ENCODE data around the gene TMPRSS13. TPM values are rescaled to one million over a fixed set of nuclear protein-coding genes. Genes with fewer than 3 reads are reported as not detected.
"Not testable (repeated sequence)": the region's sequence is repeated elsewhere in the genome, so short reads cannot be mapped to it uniquely, and the experiment has no call there.

Gene TMPRSS13
- total RNA-seq, 4 donors from 2014 or later, result 0.27 to 0.79 TPM; not detected in 2

DNA sequence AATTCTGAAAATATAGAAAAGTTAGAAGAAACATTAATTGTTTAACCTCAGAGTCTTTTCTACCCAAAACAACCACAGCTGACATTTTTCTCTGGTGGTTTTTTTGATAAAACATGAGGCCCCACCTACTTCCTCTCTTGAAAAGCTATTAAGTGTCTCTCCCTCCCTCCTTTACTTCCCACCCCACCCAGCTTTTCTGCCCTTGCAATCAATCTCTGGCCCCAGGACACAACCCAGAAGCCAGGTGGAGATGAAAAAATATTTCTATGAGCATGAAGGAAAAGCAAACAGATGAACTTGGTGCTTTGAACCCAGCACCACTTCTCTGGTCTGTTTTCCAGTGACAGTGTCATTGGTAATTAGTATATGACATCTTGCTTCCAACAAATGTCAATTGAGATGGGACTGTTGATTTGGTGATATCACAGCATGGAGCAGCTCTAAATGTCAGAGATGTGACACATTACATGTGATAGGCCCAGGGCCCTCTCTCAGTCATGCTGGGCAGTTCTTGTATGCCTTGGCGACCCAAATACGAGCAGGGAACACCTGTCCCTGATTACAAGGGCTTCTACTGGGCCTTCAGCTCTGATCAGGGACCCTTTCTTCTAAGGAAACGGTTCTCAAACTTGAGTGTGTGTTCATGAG lies 23.9 kb upstream of the TMPRSS13 start:
- DNase-seq, result no peak
- intact Hi-C loops (cut with DNase I; ENCODE audit: low total_unique reads), result no loop called here
- WGBS, 2 donors (ENCODE audit: low coverage in 1 of 2), result 95% methylated on average over 3 of the region's 3 CpGs; no CpG with 5 or more reads in 1 of the 2 donors
- H3K36me3 ChIP-seq, result no peaks in the 10 kb centered on the region
- no peak for TF ChIP-seq POLR2AphosphoS5 (IDR thresholded peaks at IDR 0.05)
- TF ChIP-seq POLR2A (IDR thresholded peaks at IDR 0.05), result no peak
- no peak for TF ChIP-seq EP300 (IDR thresholded peaks at IDR 0.05; ENCODE audit: low read depth)
- TF ChIP-seq, protein P1, sequence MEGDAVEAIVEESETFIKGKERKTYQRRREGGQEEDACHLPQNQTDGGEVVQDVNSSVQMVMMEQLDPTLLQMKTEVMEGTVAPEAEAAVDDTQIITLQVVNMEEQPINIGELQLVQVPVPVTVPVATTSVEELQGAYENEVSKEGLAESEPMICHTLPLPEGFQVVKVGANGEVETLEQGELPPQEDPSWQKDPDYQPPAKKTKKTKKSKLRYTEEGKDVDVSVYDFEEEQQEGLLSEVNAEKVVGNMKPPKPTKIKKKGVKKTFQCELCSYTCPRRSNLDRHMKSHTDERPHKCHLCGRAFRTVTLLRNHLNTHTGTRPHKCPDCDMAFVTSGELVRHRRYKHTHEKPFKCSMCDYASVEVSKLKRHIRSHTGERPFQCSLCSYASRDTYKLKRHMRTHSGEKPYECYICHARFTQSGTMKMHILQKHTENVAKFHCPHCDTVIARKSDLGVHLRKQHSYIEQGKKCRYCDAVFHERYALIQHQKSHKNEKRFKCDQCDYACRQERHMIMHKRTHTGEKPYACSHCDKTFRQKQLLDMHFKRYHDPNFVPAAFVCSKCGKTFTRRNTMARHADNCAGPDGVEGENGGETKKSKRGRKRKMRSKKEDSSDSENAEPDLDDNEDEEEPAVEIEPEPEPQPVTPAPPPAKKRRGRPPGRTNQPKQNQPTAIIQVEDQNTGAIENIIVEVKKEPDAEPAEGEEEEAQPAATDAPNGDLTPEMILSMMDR (IDR thresholded peaks at IDR 0.05), result no peak
- no peaks in the 10 kb centered on the region for H3K9me3 ChIP-seq
- peak overlapping the region in 1 of 4 donors; percentile 41 for H3K27ac ChIP-seq
- H3K27me3 ChIP-seq, result no peaks in the 10 kb centered on the region
- in situ Hi-C loops (cut with MboI; ENCODE audit: low pct_ligation_motif_present in 1 of 4, low pct_unique_long_range_greater_than_20kb in 1 of 4, low sequenced_read_pairs in 3 of 4), result loop anchor here in 1 of 4 donors (10.0 kb wide), 1 partner anchor 102 kb away; no protein-coding TSS in a partner anchor
- peaks cover 0 to 15% (median 0%) of the 10 kb centered on the region in 4 donors for H3K4me1 ChIP-seq
- H3K4me3 ChIP-seq, result no peak overlapping the region

DNA sequence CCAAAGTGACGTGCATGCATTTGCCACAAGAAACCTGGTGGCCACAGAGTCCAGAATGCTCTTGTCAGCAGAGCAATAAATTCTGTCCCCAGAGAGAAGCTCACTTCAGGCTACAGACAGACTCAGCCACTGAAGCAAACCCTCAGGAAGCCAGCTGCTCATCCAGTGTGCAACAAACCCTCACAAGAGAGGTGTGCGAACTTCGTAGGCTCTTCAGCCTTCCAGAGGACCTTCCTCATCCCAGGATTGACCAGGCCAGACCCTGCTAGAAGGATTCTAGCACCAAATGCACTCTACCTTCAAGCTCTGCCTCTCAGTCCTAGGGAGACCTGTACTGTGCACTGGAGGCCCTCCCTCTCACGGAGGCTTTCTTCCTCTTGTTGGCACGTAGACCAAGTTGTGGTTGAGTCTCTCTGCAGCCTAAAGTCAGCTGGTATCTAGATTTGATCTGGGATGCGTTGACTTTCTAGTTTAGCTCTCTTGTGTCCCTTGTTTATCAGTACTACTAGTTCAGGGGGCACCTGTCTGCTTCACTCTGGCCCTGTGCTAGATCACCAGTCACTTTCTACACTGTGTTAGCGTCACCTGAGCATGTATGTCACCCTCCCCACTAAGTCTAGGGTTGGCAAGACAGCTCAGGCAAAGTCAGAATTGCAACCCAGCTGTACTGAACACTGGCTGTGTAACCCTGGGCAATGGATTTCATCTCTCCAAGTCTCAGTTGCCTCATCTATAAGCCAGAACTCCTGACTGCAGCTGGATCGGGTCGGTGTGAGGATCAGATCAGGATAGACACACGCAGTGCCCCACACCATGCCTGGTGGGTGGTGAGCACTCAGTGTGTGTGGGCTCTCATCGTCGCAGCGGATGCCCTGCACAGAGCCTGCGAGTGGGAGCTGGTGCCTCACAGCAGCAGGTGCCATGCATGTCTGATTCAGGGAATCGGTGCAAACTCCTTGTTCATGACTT lies 22.1 kb upstream of the TMPRSS13 start:
- H3K36me3 ChIP-seq, result no peaks in the 10 kb centered on the region
- TF ChIP-seq, protein P1 (IDR thresholded peaks at IDR 0.05), result no peak
- TF ChIP-seq POLR2AphosphoS5 (IDR thresholded peaks at IDR 0.05) (no peak), EP300 (IDR thresholded peaks at IDR 0.05; ENCODE audit: low read depth) (no peak), POLR2A (IDR thresholded peaks at IDR 0.05) (peak; percentile 21)
- WGBS, 2 donors (ENCODE audit: low coverage in 1 of 2), result 83 to 100% methylated on average over 1 to 15 of the region's 15 CpGs
- intact Hi-C loops (cut with DNase I; ENCODE audit: low total_unique reads) (no loop called here), in situ Hi-C loops (cut with MboI; ENCODE audit: low pct_ligation_motif_present in 1 of 4, low pct_unique_long_range_greater_than_20kb in 1 of 4, low sequenced_read_pairs in 3 of 4) (loop anchor here in 1 of 4 donors (10.0 kb wide), 1 partner anchor 104 kb away; no protein-coding TSS in a partner anchor)
- peak; percentile 22 for DNase-seq
- peak overlapping the region; percentile 27 to 49 (median 48) for H3K27ac ChIP-seq
- no peaks in the 10 kb centered on the region for H3K9me3 ChIP-seq
- no peaks in the 10 kb centered on the region for H3K27me3 ChIP-seq
- H3K4me3 ChIP-seq, result no peak overlapping the region
- H3K4me1 ChIP-seq, result peaks cover 0 to 15% (median 0%) of the 10 kb centered on the region in 4 donors

GRCh38 chr11:117950301-117950700 lies 21.1 kb upstream of the TMPRSS13 start:
- in situ Hi-C loops (cut with MboI; ENCODE audit: low pct_ligation_motif_present in 1 of 4, low pct_unique_long_range_greater_than_20kb in 1 of 4, low sequenced_read_pairs in 3 of 4) (loop anchor here in 1 of 4 donors (10.0 kb wide), 1 partner anchor 104 kb away; no protein-coding TSS in a partner anchor), intact Hi-C loops (cut with DNase I; ENCODE audit: low total_unique reads) (no loop called here)
- Histone ChIP-seq H3K9me3 (no peaks in the 10 kb centered on the region), H3K4me3 (no peak overlapping the region), H3K27me3 (no peaks in the 10 kb centered on the region), H3K27ac (peak overlapping the region; percentile 27 to 49 (median 48)), H3K4me1 (peaks cover 0 to 15% (median 0%) of the 10 kb centered on the region in 4 donors), H3K36me3 (no peaks in the 10 kb centered on the region)
- 15% methylated on average over 5 of the region's 5 CpGs; no CpG with 5 or more reads in 1 of the 2 donors for WGBS, 2 donors (ENCODE audit: low coverage in 1 of 2)
- DNase-seq, result peak; percentile 27
- TF ChIP-seq POLR2AphosphoS5 (IDR thresholded peaks at IDR 0.05) (no peak), EP300 (IDR thresholded peaks at IDR 0.05; ENCODE audit: low read depth) (no peak)
- TF ChIP-seq, protein P1 (IDR thresholded peaks at IDR 0.05), result peak in 3 of 5 experiments; percentile 14 to 20 (median 15)

DNA sequence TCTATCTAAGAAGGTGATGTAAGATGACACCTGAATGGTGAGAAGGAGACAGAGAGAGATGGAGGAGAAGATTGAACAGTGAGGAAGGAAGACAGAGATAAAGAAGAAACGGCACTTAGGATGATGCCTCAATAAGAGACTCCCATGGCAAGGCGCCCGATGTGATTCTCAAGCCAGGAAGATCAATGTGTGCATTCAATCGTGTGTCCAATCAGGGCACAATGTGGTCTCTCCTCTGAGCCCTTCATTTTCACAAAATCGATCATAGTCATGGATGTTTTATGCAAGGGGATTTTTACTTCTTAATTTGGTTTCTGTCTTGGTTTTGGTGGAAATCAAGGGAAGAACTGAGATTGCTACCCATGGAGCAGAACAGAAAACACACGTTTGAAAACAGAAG lies 19.9 kb upstream of the TMPRSS13 start:
- Histone ChIP-seq H3K4me1 (peaks cover 0 to 15% (median 0%) of the 10 kb centered on the region in 4 donors), H3K27me3 (no peaks in the 10 kb centered on the region), H3K9me3 (no peaks in the 10 kb centered on the region), H3K36me3 (no peaks in the 10 kb centered on the region), H3K4me3 (no peak overlapping the region), H3K27ac (no peak overlapping the region)
- intact Hi-C loops (cut with DNase I; ENCODE audit: low total_unique reads) (no loop called here), in situ Hi-C loops (cut with MboI; ENCODE audit: low pct_ligation_motif_present in 1 of 4, low pct_unique_long_range_greater_than_20kb in 1 of 4, low sequenced_read_pairs in 3 of 4) (loop anchor here in 3 of 4 donors (5.0 to 25.0 kb wide), 5 partner anchors 98 to 512 kb away; no protein-coding TSS in a partner anchor)
- WGBS, 2 donors (ENCODE audit: low coverage in 1 of 2), result 60 to 68% methylated on average over 6 of the region's 6 CpGs
- TF ChIP-seq, protein P1 (IDR thresholded peaks at IDR 0.05), result no peak
- TF ChIP-seq POLR2A (IDR thresholded peaks at IDR 0.05) (no peak), EP300 (IDR thresholded peaks at IDR 0.05; ENCODE audit: low read depth) (no peak), POLR2AphosphoS5 (IDR thresholded peaks at IDR 0.05) (no peak)
- no peak for DNase-seq

DNA sequence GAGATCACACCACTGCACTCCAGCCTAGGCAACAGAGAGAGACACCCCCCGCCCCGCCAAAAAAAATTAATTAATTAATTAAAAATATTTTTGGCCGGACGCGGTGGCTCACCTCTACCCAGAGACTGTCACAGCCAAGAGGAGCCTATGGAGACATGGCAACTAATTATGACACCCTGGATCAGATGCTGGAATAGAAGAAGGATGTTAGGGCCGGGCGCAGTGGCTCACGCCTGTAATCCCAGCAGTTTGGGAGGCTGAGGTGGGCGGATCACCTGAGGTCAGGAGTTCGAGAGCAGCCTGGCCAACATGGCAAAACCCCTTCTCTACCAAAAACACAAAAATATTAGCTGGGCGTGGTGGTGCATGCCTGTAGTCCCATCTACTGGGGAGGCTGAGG lies 19.3 kb upstream of the TMPRSS13 start:
- H3K9me3 ChIP-seq; H3K36me3 ChIP-seq; DNase-seq; H3K27me3 ChIP-seq; intact Hi-C loops (cut with DNase I; ENCODE audit: low total_unique reads); H3K27ac ChIP-seq; H3K4me3 ChIP-seq: not testable (repeated sequence)
- in situ Hi-C loops (cut with MboI; ENCODE audit: low pct_ligation_motif_present in 1 of 4, low pct_unique_long_range_greater_than_20kb in 1 of 4, low sequenced_read_pairs in 3 of 4), result loop anchor here in 3 of 4 donors (5.0 to 25.0 kb wide), 5 partner anchors 99 to 511 kb away; no protein-coding TSS in a partner anchor
- WGBS, 2 donors (ENCODE audit: low coverage in 1 of 2), result 80 to 90% methylated on average over 1 to 11 of the region's 11 CpGs
- H3K4me1 ChIP-seq, result peaks cover 0 to 15% (median 0%) of the 10 kb centered on the region in 4 donors

Data from transverse colon (tissue), 4 donors.